MG63 (cell line): ENCODE measurements around the gene RABGAP1L. TPM values are rescaled to one million over a fixed set of nuclear protein-coding genes. Genes with fewer than 3 reads are reported as not detected.
"Not testable (repeated sequence)": the region's sequence is repeated elsewhere in the genome, so short reads cannot be mapped to it uniquely, and the experiment has no call there.

Source experiments
- DNase-seq: peaks from one replicate; pipeline ENCODE4 v3.0.0-alpha.2; 2020
- H3K27me3 ChIP-seq: fragments of 250-450 bp; sonication (Bioruptor Pico); 2 replicates; pipeline ENCODE4 v1.5.1; 2020; ENCODE audit warnings: mild to moderate bottlenecking, moderate library complexity
- H3K36me3 ChIP-seq: fragments of 250-450 bp; sonication (Bioruptor Pico); 2 replicates; pipeline ENCODE4 v1.5.1; 2020; ENCODE audit warnings: mild to moderate bottlenecking, moderate library complexity
- H3K4me3 ChIP-seq: fragments of 250-450 bp; sonication (Bioruptor Pico); 2 replicates; pipeline ENCODE4 v1.5.1; 2020; ENCODE audit warnings: mild to moderate bottlenecking, moderate library complexity
- H3K9me3 ChIP-seq: fragments of 250-450 bp; sonication (Bioruptor Pico); 2 replicates; pipeline ENCODE4 v1.5.1; 2020; ENCODE audit warnings: mild to moderate bottlenecking, moderate library complexity
- total RNA-seq: library from RNA; depleted of rRNA; stranded (reverse); fragments of >200 nt; shearing (Covaris generic); gene quantifications from 2 replicates; pipeline ENCODE4 v1.2.3, GENCODE V29; 2014; ENCODE audit warnings: low replicate concordance

Gene RABGAP1L
- total RNA-seq, 1 experiment from 2014 or later: 14.8 TPM

DNA sequence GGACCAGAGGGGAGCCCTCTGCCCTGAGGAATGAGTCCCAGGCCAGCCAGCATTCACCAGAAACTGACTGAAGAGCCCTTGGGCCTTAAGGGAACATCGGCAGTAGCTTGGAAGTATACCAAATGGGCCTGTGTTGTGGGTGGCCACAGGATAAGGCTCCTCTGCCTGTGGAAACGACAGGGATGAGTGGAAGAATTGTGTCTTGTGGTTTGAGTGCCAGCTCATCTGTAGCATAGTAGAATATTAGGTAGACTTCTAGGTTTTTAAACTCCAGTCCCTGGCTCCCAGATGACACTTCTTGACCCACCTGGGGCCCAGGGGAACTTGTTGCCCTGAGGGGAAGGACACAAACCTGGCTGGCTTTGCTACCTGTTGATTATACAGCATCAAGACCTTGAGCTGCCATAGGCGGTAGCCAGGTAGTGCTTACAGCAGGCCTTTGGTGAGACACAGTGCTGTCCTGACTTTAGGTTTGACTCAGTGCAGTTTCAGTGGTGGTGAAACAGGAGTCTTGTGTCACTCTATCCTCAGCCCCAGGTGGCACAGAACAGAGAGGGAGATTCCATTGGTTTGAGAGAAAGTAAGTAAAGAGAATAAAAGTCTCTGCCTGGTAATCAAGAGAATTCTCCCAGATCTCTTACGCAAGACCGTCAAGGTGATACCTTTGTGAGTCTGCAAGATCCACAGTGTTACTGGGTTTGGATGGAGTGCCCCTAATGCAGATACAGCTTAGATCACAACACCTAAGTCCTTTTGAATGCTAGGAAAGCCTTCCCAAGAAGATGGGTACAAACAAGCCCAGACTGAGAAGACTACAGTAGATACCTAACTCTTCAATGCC, 50.2 kb downstream of the RABGAP1L start:
- Histone ChIP-seq H3K36me3 (no peaks in the 10 kb centered on the region), H3K27me3 (no peaks in the 10 kb centered on the region), H3K4me3 (no peak overlapping the region), H3K9me3 (peaks cover 21% of the 10 kb centered on the region)
- DNase-seq: no peak

DNA sequence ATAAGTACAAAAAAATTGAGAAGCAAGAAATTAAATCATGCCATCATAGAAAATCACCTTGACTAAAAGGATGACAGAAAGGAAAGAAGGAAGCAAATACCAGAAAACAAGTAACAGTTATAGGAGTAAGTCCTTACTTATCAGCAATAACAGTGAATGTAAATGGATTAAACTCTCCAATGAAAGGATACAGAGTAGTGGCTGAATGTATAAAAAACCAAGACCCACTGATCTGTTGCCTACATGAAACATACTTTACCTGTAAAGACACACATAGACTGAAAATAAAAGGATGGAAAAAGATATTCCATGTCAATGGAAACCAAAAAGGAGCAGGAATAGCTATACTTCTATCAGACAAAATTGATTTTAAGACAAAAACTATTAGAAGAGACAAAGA, 52.2 kb downstream of the RABGAP1L start:
- Histone ChIP-seq H3K27me3 (no peaks in the 10 kb centered on the region), H3K9me3 (peaks cover 21% of the 10 kb centered on the region), H3K4me3 (no peak overlapping the region), H3K36me3 (no peaks in the 10 kb centered on the region)
- no peak for DNase-seq

DNA sequence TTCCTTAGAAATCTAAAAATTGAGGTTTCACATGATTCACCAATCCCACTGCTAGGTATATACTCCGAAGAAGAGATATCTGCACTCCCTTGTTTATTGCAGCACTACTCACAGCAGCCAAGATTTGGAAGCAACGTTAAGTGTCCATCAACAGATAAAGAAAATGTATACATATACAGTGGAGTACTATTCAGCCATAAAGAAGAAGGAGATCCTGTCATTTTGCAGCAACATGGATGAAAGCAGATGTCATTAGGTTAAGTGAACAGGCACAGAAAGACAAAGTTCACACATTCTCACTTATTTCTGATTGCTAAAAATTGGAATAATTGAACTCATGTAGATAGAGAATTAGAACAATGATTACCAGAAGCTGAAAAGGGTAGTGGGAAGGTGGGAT, 56.4 kb downstream of the RABGAP1L start:
- 0 out of 2 replicates have a peak, but pooled peaks cover 2% of the 10 kb centered on the region for H3K36me3 ChIP-seq
- H3K4me3 ChIP-seq: no peak overlapping the region
- peaks cover 13% of the 10 kb centered on the region for H3K9me3 ChIP-seq
- no peak for DNase-seq
- H3K27me3 ChIP-seq: no peaks in the 10 kb centered on the region

DNA sequence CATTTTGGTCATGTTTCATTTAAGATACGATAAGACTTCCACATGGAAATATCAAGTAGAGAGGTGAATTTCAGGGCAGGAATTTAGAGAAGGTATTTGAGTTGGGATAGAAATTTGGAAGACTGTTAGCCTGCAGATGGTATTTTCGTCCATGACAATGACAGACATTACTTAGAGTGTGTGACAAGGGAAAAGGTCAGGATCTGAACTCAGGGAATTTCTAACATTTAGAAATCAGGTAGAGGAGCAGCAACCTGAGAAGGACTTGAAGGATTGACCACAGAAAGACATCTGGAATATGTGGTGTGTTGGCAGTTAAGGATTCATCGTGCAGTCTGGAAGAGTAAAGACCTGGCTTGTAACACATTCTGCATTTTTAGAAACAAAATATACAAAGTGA, 57.9 kb downstream of the RABGAP1L start:
- Histone ChIP-seq H3K9me3 (peaks cover under 1% of the 10 kb centered on the region; the same call in 1 of the 2 replicates), H3K27me3 (no peaks in the 10 kb centered on the region), H3K4me3 (no peak overlapping the region), H3K36me3 (peaks cover 11% of the 10 kb centered on the region; the same call in 1 of the 2 replicates)
- DNase-seq: no peak

DNA sequence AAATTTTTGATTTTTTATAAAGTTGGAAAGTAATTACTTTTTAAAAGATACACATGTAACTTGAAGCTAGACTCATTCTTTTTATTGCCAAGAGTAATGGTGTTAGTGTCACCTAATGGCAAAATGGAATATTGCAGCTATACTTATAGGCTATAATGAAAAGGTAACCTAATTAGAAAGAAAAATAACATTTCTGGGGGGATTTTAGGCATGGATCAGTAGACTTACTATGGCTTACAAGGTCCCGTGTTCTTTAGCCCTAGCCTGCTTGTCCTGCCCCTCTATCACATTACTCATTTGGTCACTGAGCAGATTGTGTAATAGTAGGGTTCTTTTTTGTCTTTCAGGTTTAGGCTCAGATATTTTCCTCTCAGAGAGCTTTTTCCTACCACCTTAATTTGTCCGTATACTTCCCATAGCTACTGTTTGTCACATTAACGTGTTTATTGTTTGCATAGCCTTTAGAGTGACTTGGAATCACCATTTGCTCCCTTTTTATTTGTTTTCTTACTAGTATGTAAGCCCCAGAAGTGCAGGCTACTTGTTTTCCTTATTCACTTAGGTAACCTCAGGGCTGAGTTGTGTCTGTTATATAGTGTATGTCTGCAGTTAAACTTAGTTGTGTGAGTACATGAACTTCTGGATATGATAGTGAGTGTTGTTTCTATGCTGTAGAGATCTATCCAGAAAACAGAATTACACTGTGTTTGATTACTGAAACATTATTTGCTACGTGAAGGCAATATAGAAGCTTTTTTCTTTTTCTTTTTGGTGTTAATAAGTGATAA, 58.7 kb downstream of the RABGAP1L start:
- Histone ChIP-seq H3K27me3 (no peaks in the 10 kb centered on the region), H3K36me3 (peaks cover 16% of the 10 kb centered on the region), H3K9me3 (peaks cover 4% of the 10 kb centered on the region; the same call in 1 of the 2 replicates), H3K4me3 (no peak overlapping the region)
- DNase-seq: no peak

DNA sequence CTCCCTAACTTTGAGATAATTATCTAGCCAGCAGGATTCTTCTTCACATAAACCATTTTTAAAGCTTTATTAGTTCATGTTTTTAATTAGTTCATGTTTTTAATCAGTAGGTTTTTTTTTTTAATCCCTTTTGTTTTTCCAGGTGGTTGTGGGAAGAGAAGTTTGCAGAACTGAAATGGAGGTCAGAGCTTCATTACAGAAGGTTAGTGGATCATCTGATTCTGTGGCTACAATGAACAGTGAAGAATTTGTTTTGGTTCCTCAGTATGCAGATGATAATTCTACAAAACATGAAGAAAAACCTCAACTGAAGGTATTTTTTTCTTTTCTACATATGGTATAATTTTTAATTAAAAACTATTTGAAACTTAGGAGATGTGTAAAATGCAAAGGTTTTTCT, 59.7 kb downstream of the RABGAP1L start:
- peaks cover 10% of the 10 kb centered on the region for H3K9me3 ChIP-seq
- H3K36me3 ChIP-seq: peaks cover 19% of the 10 kb centered on the region
- no peak for DNase-seq

DNA sequence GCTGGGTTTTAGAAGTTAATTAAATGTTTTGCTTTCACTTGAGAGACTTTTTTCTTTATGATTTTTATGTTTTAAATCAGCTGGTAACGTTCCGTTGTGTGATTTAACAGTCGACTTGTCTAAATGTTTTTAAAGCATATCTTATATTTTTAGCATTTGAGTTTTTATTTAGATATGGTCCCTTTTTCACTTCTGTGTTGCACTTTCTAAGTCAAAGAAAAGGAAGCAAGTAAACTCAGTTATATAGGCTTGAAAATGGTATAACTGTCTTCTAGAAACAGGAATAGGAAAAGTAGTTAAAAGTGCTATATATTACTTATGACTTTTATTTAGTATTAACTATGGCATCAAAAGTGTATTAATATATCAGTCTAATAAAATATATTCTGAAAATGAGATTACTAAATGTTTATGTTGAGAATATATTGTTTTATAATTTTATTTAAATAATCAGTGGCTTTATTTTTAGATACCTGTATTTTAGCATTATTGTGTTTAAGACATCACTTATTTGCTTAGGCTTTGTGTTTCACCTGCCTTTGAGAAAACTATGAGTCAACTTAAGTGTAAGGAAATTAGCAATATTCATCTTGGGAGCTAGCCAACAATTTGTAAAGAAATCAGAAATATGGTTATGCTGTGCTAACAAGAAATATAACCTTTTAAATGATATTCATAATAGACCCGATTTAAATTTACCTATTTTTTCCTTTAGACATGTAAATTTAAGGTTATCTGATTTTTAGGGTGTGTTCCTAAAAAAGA, 60.5 kb downstream of the RABGAP1L start:
- no peak for DNase-seq
- Histone ChIP-seq H3K4me3 (no peak overlapping the region), H3K36me3 (peaks cover 19% of the 10 kb centered on the region), H3K27me3 (no peaks in the 10 kb centered on the region), H3K9me3 (peaks cover 10% of the 10 kb centered on the region)

More for the DNA sequence above, 59.7 kb downstream of the RABGAP1L start:
- no peaks in the 10 kb centered on the region for H3K27me3 ChIP-seq
- H3K4me3 ChIP-seq: no peak overlapping the region

DNA sequence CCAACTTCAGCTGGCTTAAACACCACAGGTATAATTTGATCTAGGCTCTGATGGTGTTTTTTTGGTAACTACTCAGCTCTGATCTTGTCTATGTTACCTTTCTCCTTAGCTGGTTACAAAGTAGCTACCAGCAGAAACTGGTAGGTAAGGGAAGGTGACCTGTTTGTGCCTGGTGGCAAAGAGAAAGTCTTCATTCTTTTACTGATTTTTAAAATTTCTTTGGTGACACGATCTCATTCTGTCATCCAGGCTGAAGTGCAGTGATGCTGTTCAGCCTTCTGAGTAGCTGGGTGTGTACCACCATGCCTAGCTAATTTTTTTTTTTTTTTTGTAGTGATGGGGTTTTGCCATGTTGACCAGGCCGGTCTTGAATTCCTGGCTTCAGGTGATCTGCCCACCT, 62.4 kb downstream of the RABGAP1L start:
- Histone ChIP-seq H3K4me3 (no peak overlapping the region), H3K27me3 (no peaks in the 10 kb centered on the region), H3K9me3 (peaks cover 10% of the 10 kb centered on the region), H3K36me3 (peaks cover 19% of the 10 kb centered on the region)
- no peak for DNase-seq

DNA sequence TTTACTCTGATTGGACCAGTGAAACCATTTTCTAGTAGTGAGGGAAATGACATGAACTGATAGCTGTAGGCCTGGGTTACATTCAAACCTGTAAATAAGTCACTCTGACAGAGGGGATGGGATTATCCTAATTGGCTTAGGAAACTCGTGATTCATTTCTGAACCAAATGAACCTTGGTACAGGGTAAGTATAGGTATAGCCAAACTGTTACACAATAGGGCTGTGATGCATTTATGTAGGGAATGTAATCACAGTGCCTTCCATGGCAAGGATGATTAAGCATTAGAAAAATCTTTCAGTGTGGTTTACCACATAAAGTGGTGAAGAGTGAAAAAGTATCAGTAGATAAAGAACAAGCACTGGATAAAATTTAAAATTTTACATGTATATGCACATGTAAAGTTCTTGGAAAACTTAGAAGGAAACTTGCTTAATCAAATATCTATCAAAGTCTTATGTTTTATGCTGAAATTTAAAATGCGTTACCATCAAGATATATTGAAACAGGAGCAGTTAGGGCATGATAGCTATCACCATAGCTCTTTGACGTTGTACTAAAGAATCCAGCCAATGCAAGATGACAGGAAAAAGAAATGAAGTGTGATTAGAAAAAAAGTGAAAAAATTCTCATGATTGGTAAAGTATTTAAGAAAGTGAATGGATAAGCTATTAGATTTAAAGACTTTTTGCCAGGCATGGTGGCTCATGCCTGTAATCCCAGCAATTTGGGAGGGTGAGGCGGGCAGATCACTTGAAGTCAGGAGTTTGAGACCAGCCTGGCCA, 63.0 kb downstream of the RABGAP1L start:
- DNase-seq: no peak
- peaks cover 19% of the 10 kb centered on the region for H3K36me3 ChIP-seq
- no peaks in the 10 kb centered on the region for H3K27me3 ChIP-seq
- no peak overlapping the region for H3K4me3 ChIP-seq
- peaks cover 10% of the 10 kb centered on the region for H3K9me3 ChIP-seq

DNA sequence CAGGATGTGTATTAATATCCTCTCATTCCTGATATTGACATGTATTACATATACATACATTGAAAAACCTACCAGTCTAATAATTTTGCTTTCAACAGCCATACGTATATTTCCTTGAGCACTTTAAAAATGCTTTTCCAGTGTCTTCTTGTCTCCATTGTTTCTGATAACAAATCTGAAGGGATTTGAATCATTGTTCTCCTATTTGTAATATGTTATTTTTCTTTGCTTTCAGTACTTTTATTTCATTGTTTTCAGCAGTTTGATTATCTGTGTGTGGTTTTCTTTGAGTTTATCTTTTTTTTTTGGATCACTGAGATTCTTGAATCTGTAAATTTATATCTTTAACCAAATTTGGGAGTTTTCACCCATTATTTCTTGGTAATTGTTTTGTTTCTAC, 65.3 kb downstream of the RABGAP1L start:
- H3K36me3 ChIP-seq: peaks cover 19% of the 10 kb centered on the region
- H3K4me3 ChIP-seq: no peak overlapping the region
- H3K27me3 ChIP-seq: no peaks in the 10 kb centered on the region
- DNase-seq: no peak
- peaks cover 10% of the 10 kb centered on the region for H3K9me3 ChIP-seq

DNA sequence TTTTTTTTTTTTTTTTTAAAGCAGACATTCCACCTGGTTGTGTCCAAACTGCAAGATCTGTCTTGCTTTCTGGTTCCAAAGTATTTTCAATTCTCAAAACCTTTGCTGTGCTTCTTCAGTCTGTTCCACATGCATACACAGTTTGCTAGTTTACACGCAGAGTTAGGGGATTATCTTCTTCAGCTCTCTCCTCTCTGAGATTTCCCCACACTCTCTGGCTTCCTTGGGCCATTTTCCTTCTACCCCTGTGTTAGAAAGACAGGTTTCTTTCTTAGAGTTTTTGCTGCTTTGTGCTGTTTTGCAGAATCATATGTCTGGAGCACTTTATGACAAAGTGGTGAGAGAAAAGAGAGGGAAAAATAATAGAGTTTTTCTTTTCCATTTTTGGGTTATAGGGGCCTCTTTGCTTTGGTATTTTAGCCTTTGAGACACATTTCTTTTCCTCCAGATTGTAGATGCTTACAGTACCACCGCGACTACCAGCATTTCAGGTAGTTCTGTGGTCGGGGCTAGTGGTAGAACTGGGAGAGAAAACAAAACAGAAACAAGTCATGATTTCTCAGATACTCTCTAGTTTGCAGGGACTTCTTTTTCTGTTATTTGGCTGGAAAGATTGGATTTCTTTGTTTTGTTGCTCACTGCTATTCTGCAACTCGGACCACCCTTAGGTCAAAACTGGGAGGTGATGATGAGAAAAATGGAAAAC, 66.3 kb downstream of the RABGAP1L start:
- no peak overlapping the region for H3K4me3 ChIP-seq
- peaks cover 18% of the 10 kb centered on the region for H3K36me3 ChIP-seq
- peaks cover 10% of the 10 kb centered on the region for H3K9me3 ChIP-seq
- no peaks in the 10 kb centered on the region for H3K27me3 ChIP-seq
- DNase-seq: no peak

DNA sequence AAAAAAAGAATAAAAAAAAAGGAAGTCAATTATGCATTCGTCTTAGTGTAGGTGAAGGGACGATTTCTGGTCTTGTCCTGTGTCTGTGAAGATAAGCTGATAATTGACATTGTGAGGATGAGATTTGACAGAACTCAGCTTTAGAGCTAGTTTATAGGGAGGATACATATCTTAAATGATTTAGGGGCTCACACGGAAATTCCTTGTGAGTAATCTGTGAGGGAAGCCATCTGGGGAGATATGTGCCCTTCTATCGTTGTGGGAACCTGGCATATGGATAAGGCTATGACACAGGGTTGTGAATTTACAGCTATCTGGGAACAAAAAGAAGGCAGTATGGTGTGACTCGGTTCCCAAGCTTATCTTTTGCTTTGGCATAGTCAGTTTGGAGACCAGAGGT, 71.1 kb downstream of the RABGAP1L start:
- Histone ChIP-seq H3K4me3 (no peak overlapping the region), H3K36me3 (no peaks in the 10 kb centered on the region), H3K9me3 (no peaks in the 10 kb centered on the region), H3K27me3 (no peaks in the 10 kb centered on the region)
- DNase-seq: no peak

DNA sequence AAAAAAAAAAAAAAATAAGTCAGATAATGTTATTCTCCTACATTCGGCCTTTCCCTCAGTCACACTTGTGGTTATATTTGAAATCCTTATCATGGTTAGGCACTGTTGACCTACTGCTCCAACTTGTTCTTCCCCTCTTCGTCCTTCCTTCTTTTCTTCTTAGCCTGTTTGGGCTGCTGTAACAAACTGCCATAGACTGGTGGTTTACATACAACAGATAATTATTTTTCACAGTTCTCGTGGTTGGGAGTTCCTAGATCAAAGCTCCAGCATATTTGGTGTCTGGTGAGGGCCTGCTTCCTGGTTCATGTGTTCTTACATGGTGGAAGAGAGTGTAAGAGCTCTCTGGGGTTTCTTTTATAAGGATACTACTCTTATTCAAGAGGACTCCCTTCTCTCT, 73.4 kb downstream of the RABGAP1L start:
- H3K4me3 ChIP-seq: no peak overlapping the region
- no peaks in the 10 kb centered on the region for H3K27me3 ChIP-seq
- DNase-seq: no peak
- no peaks in the 10 kb centered on the region for H3K36me3 ChIP-seq
- no peaks in the 10 kb centered on the region for H3K9me3 ChIP-seq

DNA sequence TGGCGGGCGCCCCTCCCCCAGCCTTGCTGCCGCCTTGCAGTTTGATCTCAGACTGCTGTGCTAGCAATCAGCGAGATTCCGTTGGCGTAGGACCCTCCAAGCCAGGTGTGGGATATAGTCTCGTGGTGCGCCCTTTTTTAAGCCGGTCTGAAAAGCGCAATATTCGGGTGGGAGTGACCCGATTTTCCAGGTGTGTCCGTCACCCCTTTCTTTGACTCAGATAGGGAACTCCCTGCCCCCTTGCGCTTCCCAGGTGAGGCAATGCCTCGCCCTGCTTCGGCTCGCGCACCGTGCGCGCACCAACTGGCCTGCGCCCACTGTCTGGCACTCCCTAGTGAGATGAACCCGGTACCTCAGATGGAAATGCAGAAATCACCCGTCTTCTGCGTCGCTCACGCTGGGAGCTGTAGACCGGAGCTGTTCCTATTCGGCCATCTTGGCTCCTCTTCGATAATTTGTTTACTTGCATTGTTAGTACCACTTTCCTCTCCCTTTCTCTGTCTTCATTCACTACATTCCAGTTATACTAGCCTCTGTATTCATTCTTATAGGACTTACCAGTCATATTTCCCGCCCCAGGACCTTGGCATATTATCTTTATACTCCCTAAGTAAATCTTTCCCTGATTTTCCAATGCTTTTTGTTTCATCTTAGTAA, 79.7 kb downstream of the RABGAP1L start:
- not testable (repeated sequence) for H3K9me3 ChIP-seq, H3K27me3 ChIP-seq, DNase-seq, H3K36me3 ChIP-seq, H3K4me3 ChIP-seq

DNA sequence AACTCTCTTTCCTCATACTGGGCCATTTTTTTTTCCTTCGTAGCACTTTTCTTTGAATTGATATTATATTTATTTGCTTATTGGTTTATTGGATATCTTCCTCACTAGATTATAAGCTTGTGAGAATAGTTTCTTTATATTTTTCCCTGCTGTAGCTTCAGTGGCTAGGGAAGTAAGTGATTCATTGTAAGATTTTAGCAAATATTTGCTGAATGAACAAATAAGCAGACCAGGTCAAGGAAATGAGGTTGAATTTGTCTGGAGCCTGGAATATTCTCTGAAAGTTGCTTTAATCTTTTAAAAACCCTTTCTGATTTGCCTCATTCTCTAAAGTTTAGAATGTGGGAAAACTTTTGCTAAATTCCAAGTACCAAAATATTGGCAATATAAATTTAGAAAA, 80.2 kb downstream of the RABGAP1L start:
- Histone ChIP-seq H3K9me3 (no peaks in the 10 kb centered on the region), H3K4me3 (no peak overlapping the region), H3K36me3 (peaks cover 3% of the 10 kb centered on the region; the same call in 1 of the 2 replicates), H3K27me3 (no peaks in the 10 kb centered on the region)
- DNase-seq: no peak
